Stimulated activated CD4-positive, alpha-beta T cell treated with anti-CD3 and anti-CD28 coated beads, Interleukin-15, amount 100 ng/mL, for 24 hours (primary cell): ENCODE data around the gene ZBTB7C.

ENCODE experiments used
- DNase-seq: peaks from one replicate; pipeline ENCODE4 v3.0.0-alpha.2; 2020

The ZBTB7C gene

GRCh38 chr18:48319801-48320638 is 89.2 kb downstream of the ZBTB7C start:
- DNase-seq: no peak

GRCh38 chr18:48318436-48318835 is 90.7 kb downstream of the ZBTB7C start:
- no peak for DNase-seq

- no peak for DNase-seq
These were observed 91.3 kb downstream of the ZBTB7C start for GRCh38 chr18:48317781-48318381.

- no peak for DNase-seq
These were observed 93.0 kb downstream of the ZBTB7C start for GRCh38 chr18:48316177-48316576.

DNA sequence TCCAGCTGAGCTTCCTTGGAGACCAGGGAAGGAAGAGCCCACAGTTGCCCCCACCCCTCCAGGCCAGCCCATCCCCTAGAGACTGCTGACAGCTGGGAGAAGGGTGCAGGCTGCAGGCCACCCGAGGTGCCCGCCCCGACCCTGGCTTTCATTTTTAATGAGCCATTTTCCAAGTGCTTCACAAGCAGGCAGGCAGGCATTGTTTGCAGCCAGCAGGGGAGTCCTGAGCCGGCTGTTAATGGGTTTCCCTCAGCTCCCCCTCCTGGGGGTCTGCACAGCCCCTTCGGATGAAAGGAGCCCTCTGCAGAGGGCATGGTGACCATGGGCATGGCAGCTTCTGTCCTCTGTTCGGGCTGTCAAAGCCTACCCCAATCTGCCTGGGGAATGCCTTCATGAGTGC is 94.5 kb downstream of the ZBTB7C start:
- DNase-seq: no peak

DNA sequence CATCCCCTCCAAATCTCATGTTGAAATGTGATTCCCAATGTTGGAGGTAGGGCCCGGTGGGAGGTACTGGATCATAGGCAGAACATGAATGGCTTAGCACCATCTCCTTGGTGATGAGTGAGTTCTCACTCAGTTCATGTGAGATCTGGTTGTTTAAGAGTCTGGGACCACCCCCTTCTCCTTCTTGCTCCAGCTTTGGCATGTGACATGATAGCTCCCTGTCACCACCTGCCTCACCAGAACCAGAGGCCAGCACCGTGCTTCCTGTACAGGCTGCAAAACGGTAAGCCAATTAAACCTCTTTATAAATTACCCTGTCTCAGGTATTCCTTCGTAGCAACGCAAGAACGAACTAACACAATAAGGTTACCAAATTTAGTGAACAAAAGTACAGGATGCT is 95.4 kb downstream of the ZBTB7C start:
- DNase-seq: no peak

- DNase-seq: no peak
These were observed 97.1 kb downstream of the ZBTB7C start for GRCh38 chr18:48312066-48312465.

DNA sequence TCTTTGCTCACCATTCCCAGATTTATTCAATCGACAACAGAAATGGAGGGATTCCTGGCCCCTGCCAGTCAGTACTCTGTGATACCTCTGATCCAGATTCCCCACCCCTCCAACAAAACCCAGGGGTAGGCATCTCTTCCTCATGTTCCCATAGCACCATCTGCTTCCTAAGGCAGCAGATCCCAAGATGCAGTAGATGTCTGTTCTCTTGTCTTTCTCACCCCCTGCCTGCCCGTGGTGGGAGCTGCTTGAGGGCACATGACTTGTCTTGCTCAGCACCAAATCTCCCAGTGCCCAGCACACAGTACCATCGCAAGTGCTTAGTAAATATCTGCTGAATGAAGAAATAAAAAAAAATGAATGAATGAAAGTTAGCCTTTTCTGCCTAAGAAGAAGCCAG is 98.2 kb downstream of the ZBTB7C start:
- DNase-seq: no peak

- DNase-seq: no peak
These were observed 98.8 kb downstream of the ZBTB7C start for GRCh38 chr18:48310353-48310752.

- no peak for DNase-seq
These were observed 100.2 kb downstream of the ZBTB7C start for GRCh38 chr18:48308755-48309575.

GRCh38 chr18:48308027-48308635 is 101.1 kb downstream of the ZBTB7C start:
- DNase-seq: no peak

DNA sequence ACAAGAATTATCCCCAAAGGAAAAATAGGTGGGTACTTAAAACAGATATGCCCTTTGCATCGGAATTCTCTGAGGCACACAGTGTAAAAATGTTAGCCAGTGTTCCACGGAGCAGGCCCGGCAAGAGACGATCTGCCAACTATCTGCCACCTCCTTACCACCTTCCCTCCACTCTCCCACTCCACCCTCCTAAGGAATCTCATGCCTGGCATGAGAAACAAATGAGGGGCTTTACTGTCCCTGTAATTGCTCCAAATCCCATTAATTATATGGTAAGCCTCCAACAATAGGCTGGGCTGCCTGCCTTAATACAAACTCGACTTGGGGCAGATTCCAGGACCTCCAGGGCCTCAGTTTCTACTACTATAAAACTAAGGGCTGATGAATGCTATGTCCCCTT is 102.3 kb downstream of the ZBTB7C start:
- DNase-seq: no peak

DNA sequence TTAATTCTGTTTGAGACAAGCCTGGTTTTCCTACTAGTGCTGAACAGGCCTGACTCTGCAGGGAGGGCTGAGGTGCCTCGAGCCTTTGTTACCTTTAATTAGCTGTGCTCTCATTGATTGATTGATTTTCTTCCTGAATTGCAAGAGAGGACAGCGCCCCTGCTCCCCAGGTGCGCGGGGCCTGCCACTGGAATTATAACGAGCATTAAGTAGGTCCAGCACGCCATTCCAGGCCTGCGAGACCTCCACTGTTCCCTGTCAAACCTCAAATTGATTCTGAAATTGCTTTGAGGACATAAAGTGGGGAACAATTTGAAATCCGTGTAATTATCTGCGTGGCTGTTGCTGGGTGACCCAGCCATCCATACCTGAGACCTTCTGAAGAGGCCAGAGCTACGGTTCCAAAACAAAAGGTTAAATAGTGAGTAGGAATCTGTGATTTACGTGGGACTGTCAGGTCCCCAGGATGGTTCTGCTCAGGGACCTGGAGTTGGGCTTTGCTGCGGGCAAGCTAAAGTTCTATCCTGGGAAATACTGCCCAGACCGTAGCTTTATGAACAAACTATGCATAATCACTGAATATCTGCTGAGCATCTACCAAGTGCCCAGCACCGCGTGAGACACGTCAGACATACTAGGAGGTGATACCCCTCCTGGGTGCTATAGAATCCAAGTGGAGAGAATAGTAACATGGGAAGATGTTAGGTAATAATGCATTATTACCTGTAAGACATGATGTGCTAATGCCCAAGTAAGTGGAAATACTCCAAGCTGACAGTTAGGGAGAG is 104.1 kb downstream of the ZBTB7C start:
- DNase-seq: no peak

DNA sequence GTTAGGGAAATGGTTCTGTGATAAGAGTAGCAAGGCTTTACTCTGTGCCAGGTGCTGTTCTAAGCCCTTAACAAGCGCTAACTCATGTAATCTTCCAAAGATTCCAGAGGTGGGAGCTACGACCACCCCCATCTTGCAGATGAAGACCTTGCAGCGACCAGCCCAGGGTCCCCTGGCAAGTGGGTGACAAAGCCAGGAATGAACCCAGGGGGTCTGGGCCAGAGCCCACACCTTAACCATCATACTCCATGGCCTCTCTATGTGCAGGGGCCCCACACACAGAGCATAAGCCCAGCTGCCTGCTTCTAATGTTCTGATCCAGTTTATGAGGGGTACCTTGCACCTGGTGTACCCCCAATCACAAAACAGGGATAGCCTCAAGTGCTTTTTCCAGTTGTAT is 105.3 kb downstream of the ZBTB7C start:
- DNase-seq: no peak

GRCh38 chr18:48302736-48303135 is 106.4 kb downstream of the ZBTB7C start:
- no peak for DNase-seq

DNA sequence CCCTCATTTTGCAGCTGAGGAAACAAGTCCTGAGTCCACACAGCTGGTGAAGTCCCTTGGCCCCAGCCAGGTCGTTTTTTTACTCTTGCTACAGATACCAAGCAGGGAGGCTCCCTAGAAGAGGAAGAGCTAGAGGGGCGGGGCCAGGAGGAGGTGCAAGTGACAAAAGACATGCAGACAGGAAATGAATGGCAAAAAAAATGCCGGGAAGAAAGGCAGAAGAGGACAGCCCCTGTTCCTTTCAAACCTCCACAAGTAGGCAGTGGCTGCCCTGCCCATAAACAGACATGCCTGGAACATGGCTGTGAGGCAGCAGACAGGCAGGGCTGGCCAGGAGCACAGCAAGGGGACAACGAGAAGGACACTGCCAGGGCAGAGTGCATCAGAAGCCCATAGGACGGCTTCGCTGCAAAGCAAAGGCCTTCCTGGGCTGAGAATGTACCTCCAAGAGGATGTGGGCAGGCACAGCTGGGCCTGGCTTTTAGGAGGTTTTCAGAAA is 108.7 kb downstream of the ZBTB7C start:
- peak; percentile 33 for DNase-seq

- DNase-seq: no peak
These were observed 112.0 kb downstream of the ZBTB7C start for GRCh38 chr18:48297139-48297538.

GRCh38 chr18:48296581-48296980 is 112.6 kb downstream of the ZBTB7C start:
- no peak for DNase-seq

DNA sequence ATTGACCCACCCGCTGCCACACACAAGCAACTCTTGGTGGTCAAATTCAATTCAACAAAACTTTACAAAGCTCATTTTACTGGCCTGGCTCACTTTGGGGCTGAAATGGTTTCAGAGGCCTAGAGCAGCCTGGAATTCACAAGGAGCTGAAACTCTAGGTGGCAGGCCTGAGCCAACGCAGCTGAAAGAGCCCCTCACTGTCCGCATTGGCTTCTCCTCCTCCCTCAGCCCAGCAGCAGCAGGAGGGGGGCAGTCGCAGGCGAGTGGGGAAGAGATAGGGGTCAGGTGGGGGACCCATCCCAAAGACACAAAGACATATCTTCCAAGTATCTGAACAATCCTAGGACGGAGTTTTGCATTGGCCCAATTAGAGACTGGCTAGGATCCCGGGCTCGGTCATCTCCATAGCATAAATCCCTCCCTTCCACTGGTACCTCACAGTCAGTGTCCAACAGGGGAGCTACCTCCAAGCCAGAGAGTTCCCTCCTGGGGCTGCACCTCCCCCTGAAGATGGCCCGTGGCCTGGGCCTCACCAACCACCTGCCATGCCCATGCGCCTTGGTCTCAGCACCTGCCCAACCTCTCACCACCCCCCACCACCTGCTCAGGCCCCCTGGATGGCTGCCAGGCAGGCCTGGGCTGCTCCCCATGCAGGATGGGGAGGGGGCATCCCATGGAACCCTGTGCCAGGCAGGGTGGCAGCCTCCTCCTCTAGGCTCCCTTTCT is 113.4 kb downstream of the ZBTB7C start:
- DNase-seq: no peak

DNA sequence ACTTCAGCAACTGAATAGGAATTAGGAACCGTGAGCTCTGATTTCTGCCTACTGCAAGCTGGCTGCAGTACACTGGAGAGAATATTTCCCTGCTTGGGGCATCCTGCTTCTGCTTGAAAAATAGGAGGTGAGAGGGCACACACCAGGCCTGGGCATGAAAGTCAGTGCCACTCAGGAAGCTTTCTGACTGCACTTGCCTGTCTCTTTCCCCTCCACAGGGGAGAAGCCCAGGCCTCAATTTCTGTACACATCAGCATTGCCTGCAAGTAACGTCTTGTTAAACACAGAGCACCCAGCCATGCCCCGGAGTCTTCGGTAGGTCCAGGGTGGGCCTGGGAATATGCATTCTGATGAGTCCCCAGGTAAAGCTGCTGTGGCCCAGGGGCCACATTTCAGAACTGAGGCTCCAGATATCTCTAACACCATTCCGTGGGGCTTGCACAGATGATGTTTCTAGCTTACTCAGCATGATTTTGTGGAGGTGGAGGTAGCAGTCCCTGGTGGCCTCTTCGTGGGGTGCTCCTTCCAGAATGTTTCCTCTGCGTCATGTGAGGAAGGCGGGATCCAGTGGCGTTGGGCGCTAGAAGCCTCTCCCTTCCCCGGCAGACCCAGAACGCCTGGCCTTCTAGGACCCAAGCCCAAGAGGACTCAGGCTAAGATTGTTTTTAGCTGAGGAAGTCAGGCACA is 114.1 kb downstream of the ZBTB7C start:
- DNase-seq: no peak
